SK-N-SH (cell line): ENCODE measurements around the gene ZHX3. TPM values are rescaled to one million over a fixed set of nuclear protein-coding genes. Genes with fewer than 3 reads are reported as not detected.

Experiments used
- CTCF ChIA-PET: fragments of 300-600, 350-600 bp; formaldehyde crosslinking; extraction: SDS; loops from one replicate; lab custom pipeline; 2021; lab: Yijun Ruan, JAX
- POLR2A ChIA-PET: fragments of 350-600 bp; sonication (Branson Sonifier 250); formaldehyde crosslinking; extraction: SDS; loops from one replicate; lab custom pipeline; 2020; ENCODE audit warnings: antibody characterized with exemption, inconsistent platforms; lab: Yijun Ruan, JAX
- DNase-seq: peaks from one replicate; pipeline ENCODE4 v3.0.0; 2012
- H2AFZ ChIP-seq: fragments of 200-600 bp; sonication (generic); 2 replicates; pipeline ENCODE4 v1.8.1; 2016; ENCODE audit warnings: antibody characterized with exemption, mild to moderate bottlenecking, low read depth
- H3F3A ChIP-seq: fragments of 200-600 bp; sonication (generic); replicated peaks from 2 replicates; pipeline ENCODE3; 2016; ENCODE audit warnings: antibody characterized with exemption, mild to moderate bottlenecking; ENCODE audit not compliant: insufficient read depth
- H3K27ac ChIP-seq, 2 experiments: fragments of 200-500 bp in 1 of 2; fragments of 200-600 bp in 1 of 2; sonication (Bioruptor generic) in 1 of 2; sonication (generic), shearing (Covaris generic) in 1 of 2; 2 replicates each; pipeline versions ENCODE4 v1.5.1 to v1.6.1; 2014 to 2016; ENCODE audit warnings: low read depth in 2 of 2, inconsistent platforms in 1 of 2, low read length in 1 of 2, mild to moderate bottlenecking in 1 of 2, mixed read lengths in 1 of 2
- H3K27me3 ChIP-seq: fragments of 200-600 bp; sonication (generic), shearing (Covaris generic); 2 replicates; pipeline ENCODE4 v1.6.1; 2016; ENCODE audit warnings: mixed run types; ENCODE audit not compliant: insufficient read depth
- H3K36me3 ChIP-seq, 2 experiments: fragments of 200-500 bp in 1 of 2; fragments of 200-600 bp in 1 of 2; sonication (Bioruptor generic) in 1 of 2; sonication (generic) in 1 of 2; replicated peaks in 1 of 2; 2 replicates each; pipeline versions ENCODE3 to v1.5.1; 2014 to 2016; ENCODE audit warnings: low read length in 1 of 2, mild to moderate bottlenecking in 1 of 2; ENCODE audit not compliant: insufficient read depth in 2 of 2, control insufficient read depth in 1 of 2
- H3K4me1 ChIP-seq, 2 experiments: fragments of 200-500 bp in 1 of 2; fragments of 200-600 bp in 1 of 2; sonication (Bioruptor generic) in 1 of 2; sonication (generic), shearing (Covaris generic) in 1 of 2; 2 replicates each; pipeline versions ENCODE4 v1.5.1 to v1.6.1; 2014 to 2016; ENCODE audit warnings: low read depth in 1 of 2, low read length in 1 of 2, mixed run types in 1 of 2; ENCODE audit not compliant: insufficient read depth in 2 of 2, control insufficient read depth in 1 of 2
- H3K4me2 ChIP-seq: fragments of 200-600 bp; sonication (generic), shearing (Covaris generic); 2 replicates; pipeline ENCODE4 v1.6.1; 2017; ENCODE audit warnings: mixed run types
- H3K4me3 ChIP-seq, 2 experiments: fragments of 200-500 bp in 1 of 2; fragments of 200-600 bp in 1 of 2; sonication (Bioruptor generic) in 1 of 2; sonication (generic), shearing (Covaris generic) in 1 of 2; 2 replicates each; pipeline versions ENCODE4 v1.5.1 to v1.8.1; 2014 to 2016; ENCODE audit warnings: low read depth in 2 of 2, inconsistent platforms in 1 of 2, low read length in 1 of 2, mild to moderate bottlenecking in 1 of 2, mixed read lengths in 1 of 2, moderate library complexity in 1 of 2
- H3K79me2 ChIP-seq: fragments of 200-600 bp; sonication (generic); 2 replicates; pipeline ENCODE4 v1.8.1; 2017; ENCODE audit warnings: mild to moderate bottlenecking; ENCODE audit not compliant: insufficient read depth
- H3K9ac ChIP-seq: fragments of 200-600 bp; sonication (generic); 2 replicates; pipeline ENCODE4 v1.6.1; 2017; ENCODE audit warnings: mixed run types
- H3K9me2 ChIP-seq: fragments of 200-600 bp; sonication (generic); 2 replicates; pipeline ENCODE4 v1.6.1; 2017; ENCODE audit warnings: mixed run types
- H3K9me3 ChIP-seq: fragments of 200-600 bp; sonication (generic); 2 replicates; pipeline ENCODE4 v1.6.1; 2017; ENCODE audit warnings: mixed run types, mild to moderate bottlenecking, moderate library complexity
- H4K20me1 ChIP-seq: fragments of 200-600 bp; sonication (generic); 2 replicates; pipeline ENCODE4 v1.6.1; 2017; ENCODE audit warnings: mild to moderate bottlenecking, mixed run types; ENCODE audit not compliant: insufficient read depth
- CHD2 ChIP-seq: fragments of 150-350 bp; IDR thresholded peaks from 2 replicates; pipeline ENCODE4 v1.6.1; 2018; ENCODE audit warnings: low read length; ENCODE audit not compliant: partially characterized antibody
- CTCF ChIP-seq: fragments of 200-600 bp; sonication (generic); IDR thresholded peaks from 2 replicates; pipeline ENCODE4 v1.6.1; 2017; ENCODE audit warnings: antibody characterized with exemption, mild to moderate bottlenecking, moderate library complexity
- ELF1 ChIP-seq: IDR thresholded peaks from 2 replicates; pipeline ENCODE4 v1.4.0; 2012
- EP300 ChIP-seq, 2 experiments: IDR thresholded peaks; 2 replicates each; pipeline versions ENCODE4 v1.4.0 to v1.6.1; 2012; ENCODE audit warnings: borderline replicate concordance in 1 of 2, low read depth in 1 of 2, low read length in 1 of 2
- EZH2phosphoT487 ChIP-seq: fragments of 200-600 bp; sonication (generic); IDR thresholded peaks from 2 replicates; pipeline ENCODE4 v1.6.1; 2017; ENCODE audit warnings: low read depth, mixed run types, mild to moderate bottlenecking, antibody characterized with exemption, moderate library complexity, borderline replicate concordance
- FOSL2 ChIP-seq: IDR thresholded peaks from 2 replicates; pipeline ENCODE4 v1.4.0; 2012; ENCODE audit warnings: low read depth, mild to moderate bottlenecking, moderate library complexity, borderline replicate concordance
- MAX ChIP-seq: IDR thresholded peaks from 2 replicates; pipeline ENCODE4 v1.4.0; 2012; ENCODE audit warnings: low read depth
- MEF2A ChIP-seq: IDR thresholded peaks from 2 replicates; pipeline ENCODE4 v1.4.0; 2012; ENCODE audit warnings: low read depth, borderline replicate concordance
- MXI1 ChIP-seq: IDR thresholded peaks from 2 replicates; pipeline ENCODE4 v1.6.1; 2012; ENCODE audit warnings: mild to moderate bottlenecking, low read depth, low read length, improper control_type of control experiment
- NRF1 ChIP-seq: IDR thresholded peaks from 2 replicates; pipeline ENCODE4 v1.6.1; 2012; ENCODE audit warnings: low read depth, mild to moderate bottlenecking, low read length
- RCOR1 ChIP-seq: fragments of 150-350 bp; IDR thresholded peaks from 2 replicates; pipeline ENCODE4 v1.6.1; 2017; ENCODE audit warnings: antibody characterized with exemption, low read length
- REST ChIP-seq: IDR thresholded peaks from 2 replicates; pipeline ENCODE4 v1.6.1; 2012; ENCODE audit warnings: mild to moderate bottlenecking, low read depth, low read length, moderate library complexity
- RXRA ChIP-seq: IDR thresholded peaks from 2 replicates; pipeline ENCODE4 v1.4.0; 2012; ENCODE audit warnings: low read depth, mild to moderate bottlenecking, borderline replicate concordance
- SMC3 ChIP-seq: IDR thresholded peaks from 2 replicates; pipeline ENCODE4 v1.6.1; 2012; ENCODE audit warnings: low read depth, low read length, improper control_type of control experiment
- TEAD4 ChIP-seq: IDR thresholded peaks from 2 replicates; pipeline ENCODE4 v1.4.0; 2012; ENCODE audit warnings: mild to moderate bottlenecking, borderline replicate concordance; ENCODE audit not compliant: insufficient read depth
- USF1 ChIP-seq: IDR thresholded peaks from 2 replicates; pipeline ENCODE4 v1.4.0; 2012; ENCODE audit warnings: low read depth, borderline replicate concordance
- WGBS: methylation state at CpG from one replicate; pipeline ENCODE4 v1.1.6; 2017; ENCODE audit warnings: low lambda C conversion rate; 5-methylcytosine and 5-hydroxymethylcytosine counted together
- polyA plus RNA-seq, 3 experiments: library from polyadenylated mRNA; depleted of rRNA; stranded (reverse); fragments of >200 nt; gene quantifications; 2 replicates each; pipeline ENCODE4 v1.2.3, GENCODE V29; 2012

ZHX3 gene
- polyA plus RNA-seq, 1 of the 3 experiments (the other 2 are of a cell fraction): 6.0 TPM

GRCh38 chr20:41347523-41348429, 30.2 kb upstream of the ZHX3 start:
- no peak overlapping the region for H2AFZ ChIP-seq
- H3K36me3 ChIP-seq: no peaks in the 10 kb centered on the region
- H3K9ac ChIP-seq: no peak overlapping the region
- no peaks in the 10 kb centered on the region for H4K20me1 ChIP-seq
- WGBS: 83% methylated on average over 12 of the region's 13 CpGs
- no peaks in the 10 kb centered on the region for H3K9me3 ChIP-seq
- TF ChIP-seq RXRA (no peak), REST (no peak), MXI1 (no peak), RCOR1 (no peak), NRF1 (no peak), USF1 (no peak), TEAD4 (no peak), CHD2 (no peak), ELF1 (no peak), MAX (no peak), CTCF (no peak), MEF2A (no peak), EP300 (IDR thresholded peaks at IDR 0.05; ENCODE audit: borderline replicate concordance in 1 of 2, low read depth in 1 of 2, low read length in 1 of 2) (no peak), EZH2phosphoT487 (no peak), FOSL2 (no peak), SMC3 (no peak)
- TF ChIP-seq, all 33 proteins: peak for 0
- no peaks in the 10 kb centered on the region; a peak in 1 of 4 replicates for H3K4me1 ChIP-seq
- no peak overlapping the region for H3K4me3 ChIP-seq
- H3K4me2 ChIP-seq: no peak overlapping the region
- H3K9me2 ChIP-seq: no peaks in the 10 kb centered on the region
- DNase-seq: no peak
- ChIA-PET POLR2A (no interaction called here), CTCF (interaction anchor here (1.1 to 3.3 kb wide), 3 partner anchors 8 to 175 kb away, joined by 3 to 13 read pairs (median 7); no protein-coding TSS in a partner anchor)
- no peaks in the 10 kb centered on the region for H3K79me2 ChIP-seq
- H3K27ac ChIP-seq: no peak overlapping the region
- no peaks in the 10 kb centered on the region for H3K27me3 ChIP-seq
- H3F3A ChIP-seq: no peaks in the 10 kb centered on the region
